ENCODE measurements around the gene CD7.

Gene CD7

DNA sequence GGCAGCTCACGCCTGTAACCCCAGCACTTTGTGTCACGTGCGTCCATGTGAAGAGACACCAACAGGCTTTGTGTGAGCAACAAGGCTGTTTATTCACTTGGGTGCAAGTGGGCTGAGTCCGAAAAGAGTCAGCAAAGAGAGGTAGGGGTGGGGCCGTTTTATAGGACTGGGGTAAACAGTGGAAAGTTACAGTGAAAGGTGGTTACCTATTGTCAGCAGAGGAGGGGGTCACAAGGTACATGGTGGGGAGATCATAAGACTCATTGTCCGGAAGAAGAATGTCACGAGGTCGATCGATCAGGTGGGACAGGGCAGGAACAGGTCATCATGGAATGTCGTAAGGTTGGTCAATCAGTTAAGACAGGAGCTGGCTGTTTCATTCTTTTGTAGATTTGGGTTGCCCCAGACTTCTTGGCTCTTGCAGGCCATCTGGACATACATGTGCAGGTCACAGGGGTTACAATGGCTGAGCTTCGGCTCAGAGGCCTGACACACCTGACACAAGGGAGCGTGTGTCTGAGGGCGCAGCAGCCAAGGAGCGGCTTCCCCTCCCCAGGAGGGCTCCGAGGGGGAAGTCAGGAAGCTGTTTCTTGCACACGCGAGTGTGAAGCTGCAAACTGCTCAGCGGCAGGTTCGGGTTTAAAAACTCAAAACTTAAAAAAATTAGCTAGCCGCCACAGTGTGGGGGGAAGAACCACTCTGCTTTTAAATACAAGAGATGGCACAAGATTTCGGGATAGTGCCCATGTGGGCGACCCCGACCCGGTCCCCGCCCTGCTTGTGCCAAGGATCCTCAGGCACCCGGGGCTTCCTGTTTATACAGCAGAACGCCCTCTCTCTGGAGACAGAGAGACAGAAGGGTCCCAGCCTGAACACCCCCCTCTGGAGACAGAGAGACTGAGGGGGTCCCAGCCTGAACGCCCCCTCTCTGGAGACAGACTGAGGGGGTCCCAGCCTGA is 29.2 kb upstream of the CD7 start:
- no peak for DNase-seq (ENCODE audit: low read depth, low spot score)

- DNase-seq (ENCODE audit: low read depth, low spot score): no peak
These were observed 28.0 kb upstream of the CD7 start for GRCh38 chr17:82345151-82345976.

DNA sequence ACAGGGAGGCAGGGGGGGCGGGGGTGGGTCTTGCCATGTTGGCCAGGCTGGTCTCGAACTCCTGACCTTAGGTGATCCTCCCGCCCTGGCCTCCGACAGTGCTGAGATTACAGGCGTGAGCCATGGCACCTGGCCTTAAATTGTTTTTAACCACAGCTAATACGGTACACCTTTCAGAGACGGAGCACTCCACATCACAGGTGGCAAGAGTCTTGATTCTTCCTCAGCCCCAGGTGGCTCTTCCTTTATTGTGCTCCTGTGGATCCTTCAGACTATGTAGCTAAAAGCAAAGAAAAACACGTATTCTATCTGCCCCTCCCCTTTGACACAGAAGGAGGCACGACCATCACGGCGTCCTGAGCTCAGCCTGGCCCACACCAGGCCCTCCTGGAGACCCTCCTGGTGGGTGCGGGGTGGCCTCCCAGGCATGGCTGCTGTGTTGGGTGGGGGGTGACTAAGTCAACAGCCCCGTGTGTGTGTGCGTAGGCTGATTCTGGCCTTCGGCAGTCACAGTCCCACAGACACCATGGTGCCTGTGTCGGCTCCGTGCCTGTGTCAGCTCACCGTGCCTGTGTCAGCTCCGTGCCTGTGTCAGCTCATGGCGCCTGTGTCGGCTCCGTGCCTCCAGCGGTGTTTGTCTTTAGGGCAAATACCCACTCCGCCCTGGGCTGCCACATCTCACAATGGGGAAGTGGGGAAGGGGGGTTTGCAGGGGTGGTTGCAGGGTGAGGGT is 26.9 kb upstream of the CD7 start:
- DNase-seq (ENCODE audit: low read depth, low spot score): no peak

- no peak for DNase-seq (ENCODE audit: low read depth, low spot score)
These were observed 26.2 kb upstream of the CD7 start for GRCh38 chr17:82343560-82343959.

- no peak for DNase-seq (ENCODE audit: low read depth, low spot score)
These were observed 25.1 kb upstream of the CD7 start for GRCh38 chr17:82342361-82343079.

- DNase-seq (ENCODE audit: low read depth, low spot score): no peak
These were observed 22.5 kb upstream of the CD7 start for GRCh38 chr17:82339634-82340580.

- no peak for DNase-seq (ENCODE audit: low read depth, low spot score)
These were observed 21.6 kb upstream of the CD7 start for GRCh38 chr17:82338858-82339633.

GRCh38 chr17:82334622-82335394 is 17.4 kb upstream of the CD7 start:
- DNase-seq (ENCODE audit: low read depth, low spot score): no peak

GRCh38 chr17:82334204-82334621 is 16.8 kb upstream of the CD7 start:
- no peak for DNase-seq (ENCODE audit: low read depth, low spot score)

GRCh38 chr17:82333279-82334171 is 16.1 kb upstream of the CD7 start, which contains the start of gene SECTM1:
Gene SECTM1 (minus strand): TSS chr17:82333766. CDS start chr17:82327240, 6,526 bp downstream.
- no peak for DNase-seq (ENCODE audit: low read depth, low spot score)

- no peak for DNase-seq (ENCODE audit: low read depth, low spot score)
These were observed 15.4 kb upstream of the CD7 start for GRCh38 chr17:82332669-82333278.

GRCh38 chr17:82331345-82331939 is 14.0 kb upstream of the CD7 start:
- DNase-seq (ENCODE audit: low read depth, low spot score): no peak

GRCh38 chr17:82330322-82331239 is 13.2 kb upstream of the CD7 start:
- no peak for DNase-seq (ENCODE audit: low read depth, low spot score)

- no peak for DNase-seq (ENCODE audit: low read depth, low spot score)
These were observed 12.4 kb upstream of the CD7 start for GRCh38 chr17:82329683-82330321.

DNA sequence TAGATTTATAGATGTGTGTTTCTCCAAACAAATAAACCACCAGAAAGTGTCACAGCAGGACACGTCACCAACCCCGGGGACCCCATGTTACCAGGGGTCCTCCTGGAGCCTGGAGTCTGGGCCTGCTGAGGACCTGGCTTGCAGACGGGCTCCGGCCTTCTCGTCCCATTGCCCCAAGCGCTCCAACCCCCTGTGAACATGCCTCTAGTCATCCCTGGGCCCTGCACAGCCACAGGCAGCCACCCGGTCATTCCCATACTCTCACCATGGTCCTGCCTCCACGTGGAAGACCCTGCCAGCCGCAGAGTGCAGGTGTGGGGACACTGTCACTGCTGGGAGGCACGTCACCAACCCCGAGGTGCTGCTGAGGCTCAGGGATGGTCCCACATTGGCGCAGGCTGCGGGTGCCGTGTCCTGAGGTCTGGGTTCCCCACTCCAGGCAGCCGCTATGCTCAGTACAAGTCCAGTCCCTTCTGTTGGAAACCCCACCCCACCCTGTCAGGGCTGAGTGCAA is 11.6 kb upstream of the CD7 start:
- DNase-seq (ENCODE audit: low read depth, low spot score): no peak
